HG03039 (cell line): ENCODE results near the gene PPP1R1C.
"Not testable (repeated sequence)": the region's sequence is repeated elsewhere in the genome, so short reads cannot be mapped to it uniquely, and the experiment has no call there.

Experiments
- ATAC-seq: cut with Tn5 transposase; IDR thresholded peaks from one replicate; pipeline ENCODE4 v1.9.1; 2021; ENCODE audit warnings: mild to moderate bottlenecking, moderate library complexity; ENCODE audit not compliant: unreplicated experiment

PPP1R1C gene

GRCh38 chr2:182006595-182007341 is 21.1 kb downstream of the PPP1R1C start:
- ATAC-seq = no peak

GRCh38 chr2:182014284-182014683 is 28.6 kb downstream of the PPP1R1C start:
- ATAC-seq = no peak

GRCh38 chr2:182015334-182016109 is 29.9 kb downstream of the PPP1R1C start:
- no peak for ATAC-seq

- ATAC-seq = no peak
Measured at GRCh38 chr2:182018218-182018617, 32.6 kb downstream of the PPP1R1C start.

- ATAC-seq = no peak
Measured at GRCh38 chr2:182019731-182020130, 34.1 kb downstream of the PPP1R1C start.

- ATAC-seq = no peak
Measured at GRCh38 chr2:182020286-182021070, 34.8 kb downstream of the PPP1R1C start.

GRCh38 chr2:182023235-182023634 is 37.6 kb downstream of the PPP1R1C start:
- ATAC-seq = no peak

GRCh38 chr2:182030875-182031274 is 45.2 kb downstream of the PPP1R1C start:
- not testable (repeated sequence) for ATAC-seq

GRCh38 chr2:182031956-182032355 is 46.3 kb downstream of the PPP1R1C start:
- ATAC-seq = no peak

- no peak for ATAC-seq
Measured at GRCh38 chr2:182033449-182033848, 47.8 kb downstream of the PPP1R1C start.

GRCh38 chr2:182038576-182038975 is 52.9 kb downstream of the PPP1R1C start:
- ATAC-seq = no peak

- ATAC-seq = no peak
Measured at GRCh38 chr2:182043021-182043420, 57.4 kb downstream of the PPP1R1C start.

- ATAC-seq = no peak
Measured at GRCh38 chr2:182043861-182044260, 58.2 kb downstream of the PPP1R1C start.

- ATAC-seq = no peak
Measured at GRCh38 chr2:182047544-182047943, 61.9 kb downstream of the PPP1R1C start.

- no peak for ATAC-seq
Measured at GRCh38 chr2:182048088-182048487, 62.4 kb downstream of the PPP1R1C start.

GRCh38 chr2:182048621-182049020 is 63.0 kb downstream of the PPP1R1C start:
- no peak for ATAC-seq

GRCh38 chr2:182049372-182050148 is 63.9 kb downstream of the PPP1R1C start:
- no peak for ATAC-seq

- ATAC-seq = no peak
Measured at GRCh38 chr2:182050333-182051135, 64.9 kb downstream of the PPP1R1C start.

- no peak for ATAC-seq
Measured at GRCh38 chr2:182055993-182056392, 70.3 kb downstream of the PPP1R1C start.

GRCh38 chr2:182057002-182057401 is 71.3 kb downstream of the PPP1R1C start:
- no peak for ATAC-seq
